Sigmoid colon (tissue), 7 donors: Measurements from ENCODE around the gene LPCAT3. TPM values are rescaled to one million over a fixed set of nuclear protein-coding genes. Genes with fewer than 3 reads are reported as not detected.

Experiments
- DNase-seq: peaks from one replicate; pipeline ENCODE4 v3.0.0-alpha.2; 2019
- H3K27ac ChIP-seq, 4 donors: fragments of 200-600 bp; sonication (generic); one replicate each; pipeline ENCODE4 v1.5.1; 2016 to 2019; ENCODE audit warnings: mild to moderate bottlenecking in 1 of 4
- H3K27me3 ChIP-seq, 3 donors: fragments of 200-600 bp; sonication (generic); one replicate each; pipeline ENCODE4 v1.5.1; 2019; ENCODE audit warnings: mild to moderate bottlenecking in 1 of 3
- H3K36me3 ChIP-seq, 4 donors: fragments of 200-600 bp; sonication (generic); one replicate each; pipeline ENCODE4 v1.5.1; 2016 to 2019
- H3K4me1 ChIP-seq, 4 donors: fragments of 200-600 bp; sonication (generic); one replicate each; pipeline ENCODE4 v1.5.1; 2017 to 2019
- H3K4me3 ChIP-seq, 4 donors: fragments of 200-600 bp; sonication (generic); one replicate each; pipeline ENCODE4 v1.5.1; 2017 to 2019; ENCODE audit warnings: mild to moderate bottlenecking in 2 of 4, moderate library complexity in 1 of 4
- H3K9me3 ChIP-seq, 4 donors: fragments of 200-600 bp in 3 of 4; sonication (generic) in 3 of 4; one replicate each; pipeline versions ENCODE4 v1.5.1 to v1.6.1; 2013 to 2019
- CTCF ChIP-seq, 4 experiments: fragments of 450-650 bp in 3 of 4; fragments of 200-600 bp in 1 of 4; IDR thresholded peaks; one replicate each; pipeline ENCODE4 v1.5.1; 2016 to 2019; ENCODE audit warnings: antibody characterized with exemption in 4 of 4, mild to moderate bottlenecking in 3 of 4, moderate library complexity in 2 of 4
- EP300 ChIP-seq, 4 donors: sonication (generic); formaldehyde crosslinking; IDR thresholded peaks; one replicate each; pipeline ENCODE4 v1.6.1; 2017; ENCODE audit warnings: antibody characterized with exemption in 4 of 4
- POLR2A ChIP-seq, 2 donors: fragments of 450-650 bp; IDR thresholded peaks; one replicate each; pipeline ENCODE4 v1.6.1; 2016; ENCODE audit warnings: antibody characterized with exemption in 2 of 2, mild to moderate bottlenecking in 2 of 2, moderate library complexity in 2 of 2
- POLR2AphosphoS5 ChIP-seq, 4 donors: sonication (generic); formaldehyde crosslinking; IDR thresholded peaks; one replicate each; pipeline ENCODE4 v1.6.1; 2017; ENCODE audit warnings: antibody characterized with exemption in 4 of 4
- WGBS, 2 donors: extraction: QIAGEN DNeasy Blood & Tissue Kit; methylation state at CpG; one replicate each; pipeline ENCODE4 v1.1.7; 2013; 5-methylcytosine and 5-hydroxymethylcytosine counted together
- intact Hi-C: fragments of 100-400 bp; cut with DNase I; formaldehyde crosslinking; loops from one replicate; pipeline ENCODE4 v1.15.1; 2023
- polyA plus RNA-seq, 3 donors: library from polyadenylated mRNA; stranded (reverse); fragments of 200-250 nt; gene quantifications; one replicate each; pipeline ENCODE4 v1.2.3, GENCODE V29; 2013
- total RNA-seq, 4 donors: library from RNA; depleted of rRNA; stranded (reverse); fragments of >200 nt; gene quantifications; one replicate each; pipeline ENCODE4 v1.1.0, GENCODE V29; 2016
- donor health status: healthy with polysubstance abuse.
- donor health status: Bipolar disorder and iron deficiency.
- donor health status: healthy.

The LPCAT3 gene
- total and polyA plus RNA-seq, 7 donors: 7.8 to 47.9 (median 25.3) TPM

- peak overlapping the region in 2 of 4 donors; percentile 31 to 48 for H3K4me3 ChIP-seq
- no peaks in the 10 kb centered on the region for H3K9me3 ChIP-seq
- peak overlapping the region; percentile 32 to 60 (median 46) for H3K27ac ChIP-seq
- H3K27me3 ChIP-seq: no peaks in the 10 kb centered on the region
- DNase-seq: peak; percentile 45
- no peaks in the 10 kb centered on the region for H3K36me3 ChIP-seq
- TF ChIP-seq POLR2A (IDR thresholded peaks at IDR 0.05) (no peak), EP300 (IDR thresholded peaks at IDR 0.05) (no peak), CTCF (IDR thresholded peaks at IDR 0.05) (no peak), POLR2AphosphoS5 (IDR thresholded peaks at IDR 0.05) (no peak)
- H3K4me1 ChIP-seq: peaks cover 0 to 3% (median under 1%) of the 10 kb centered on the region in 4 donors
- intact Hi-C loops: no loop called here
- WGBS, 2 donors: 56 to 84% methylated on average over 15 of the region's 15 CpGs
Measured at GRCh38 chr12:6952863-6953441, 65.3 kb downstream of the LPCAT3 start.

GRCh38 chr12:6952121-6952862 is 66.0 kb downstream of the LPCAT3 start:
- no peak for TF ChIP-seq POLR2A (IDR thresholded peaks at IDR 0.05)
- no peak for TF ChIP-seq CTCF (IDR thresholded peaks at IDR 0.05)
- TF ChIP-seq POLR2AphosphoS5 (IDR thresholded peaks at IDR 0.05): no peak
- peaks cover 0 to 3% (median 0%) of the 10 kb centered on the region in 4 donors for H3K4me1 ChIP-seq
- H3K27ac ChIP-seq: peak overlapping the region; percentile 50 to 60 (median 54)
- H3K9me3 ChIP-seq: no peaks in the 10 kb centered on the region
- intact Hi-C loops: no loop called here
- WGBS, 2 donors: 46 to 73% methylated on average over 22 of the region's 22 CpGs
- no peaks in the 10 kb centered on the region for H3K27me3 ChIP-seq
- H3K36me3 ChIP-seq: no peaks in the 10 kb centered on the region
- H3K4me3 ChIP-seq: peak overlapping the region in 3 of 4 donors; percentile 18 to 48 (median 31)
- peak; percentile 61 for DNase-seq

- peaks cover 0 to under 1% (median 0%) of the 10 kb centered on the region in 4 donors for H3K36me3 ChIP-seq
- intact Hi-C loops: no loop called here
- WGBS, 2 donors: 55 to 83% methylated on average over 20 of the region's 20 CpGs
Measured at GRCh38 chr12:6951551-6952120, 66.6 kb downstream of the LPCAT3 start.

More at GRCh38 chr12:6951551-6952120, 66.6 kb downstream of the LPCAT3 start:
- Histone ChIP-seq H3K4me1 (peaks cover 0 to 4% (median 1%) of the 10 kb centered on the region in 4 donors), H3K9me3 (no peaks in the 10 kb centered on the region), H3K4me3 (peak overlapping the region in 3 of 4 donors; percentile 21 to 48 (median 31)), H3K27me3 (no peaks in the 10 kb centered on the region), H3K27ac (peak overlapping the region; percentile 50 to 57 (median 54))
- peak; percentile 56 for DNase-seq
- TF ChIP-seq EP300 (IDR thresholded peaks at IDR 0.05) (no peak), CTCF (IDR thresholded peaks at IDR 0.05) (no peak), POLR2A (IDR thresholded peaks at IDR 0.05) (no peak), POLR2AphosphoS5 (IDR thresholded peaks at IDR 0.05) (no peak)
